ENCODE data around the gene ANKRD16.

DNA sequence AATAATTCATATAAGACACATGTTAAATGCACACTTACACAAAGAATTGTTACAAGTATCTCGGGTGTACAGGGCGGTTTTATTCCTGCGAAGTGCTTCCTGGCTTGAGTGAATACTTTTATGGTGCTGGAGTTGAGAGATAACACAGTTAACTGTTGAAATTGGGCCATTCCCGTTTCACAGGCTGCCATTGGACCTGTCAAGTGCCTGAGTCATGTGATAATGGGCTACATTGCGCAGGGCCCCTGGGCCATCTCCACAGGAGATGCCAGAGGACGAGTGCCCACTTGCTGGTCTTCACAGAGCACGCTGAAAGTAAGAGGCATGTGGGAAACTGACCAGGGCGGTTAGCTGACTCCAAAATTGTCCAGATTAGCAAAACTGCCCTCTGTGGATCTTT is 5.2 kb upstream of the ANKRD16 start:
- TF ChIP-seq CTCF (IDR thresholded peaks at IDR 0.05; ENCODE audit: low read depth, low read length) = no peak
- no peak for TF ChIP-seq EZH2phosphoT487 (IDR thresholded peaks at IDR 0.05; ENCODE audit: low read depth)

All from OCI-LY3 (cell line).